SJSA1 (cell line): ENCODE measurements around the gene OLFML2A. TPM values are rescaled to one million over a fixed set of nuclear protein-coding genes. Genes with fewer than 3 reads are reported as not detected.

ENCODE experiments used
- DNase-seq, 2 experiments: peaks; one replicate each; pipeline ENCODE4 v3.0.0-alpha.2; 2015 to 2020; ENCODE audit warnings: low spot score in 2 of 2, low read depth in 1 of 2
- H3K27ac ChIP-seq: fragments of 250-450 bp; sonication (Bioruptor Pico); 2 replicates; pipeline ENCODE4 v1.5.1; 2020; ENCODE audit warnings: mild to moderate bottlenecking, moderate library complexity
- H3K27me3 ChIP-seq: fragments of 250-450 bp; sonication (Bioruptor Pico); replicated peaks from 2 replicates; pipeline ENCODE4 v1.5.1; 2020; ENCODE audit warnings: mild to moderate bottlenecking, moderate library complexity
- H3K36me3 ChIP-seq: fragments of 250-450 bp; sonication (Bioruptor Pico); 2 replicates; pipeline ENCODE4 v1.5.1; 2020; ENCODE audit warnings: mild to moderate bottlenecking
- H3K4me1 ChIP-seq: fragments of 250-450 bp; sonication (Bioruptor Pico); replicated peaks from 2 replicates; pipeline ENCODE4 v1.6.1; 2021; ENCODE audit warnings: mild to moderate bottlenecking
- H3K4me3 ChIP-seq: fragments of 250-450 bp; sonication (Bioruptor Pico); 2 replicates; pipeline ENCODE4 v1.5.1; 2020; ENCODE audit warnings: mild to moderate bottlenecking
- H3K9me3 ChIP-seq: fragments of 250-450 bp; sonication (Bioruptor Pico); replicated peaks from 2 replicates; pipeline ENCODE4 v1.5.1; 2020; ENCODE audit warnings: mild to moderate bottlenecking
- total RNA-seq: library from RNA; depleted of rRNA; stranded (reverse); fragments of >200 nt; shearing (Covaris generic); gene quantifications from 2 replicates; pipeline ENCODE4 v1.2.3, GENCODE V29; 2014

The OLFML2A gene
- total RNA-seq, 1 experiment from 2014 or later: 5.0 TPM

DNA sequence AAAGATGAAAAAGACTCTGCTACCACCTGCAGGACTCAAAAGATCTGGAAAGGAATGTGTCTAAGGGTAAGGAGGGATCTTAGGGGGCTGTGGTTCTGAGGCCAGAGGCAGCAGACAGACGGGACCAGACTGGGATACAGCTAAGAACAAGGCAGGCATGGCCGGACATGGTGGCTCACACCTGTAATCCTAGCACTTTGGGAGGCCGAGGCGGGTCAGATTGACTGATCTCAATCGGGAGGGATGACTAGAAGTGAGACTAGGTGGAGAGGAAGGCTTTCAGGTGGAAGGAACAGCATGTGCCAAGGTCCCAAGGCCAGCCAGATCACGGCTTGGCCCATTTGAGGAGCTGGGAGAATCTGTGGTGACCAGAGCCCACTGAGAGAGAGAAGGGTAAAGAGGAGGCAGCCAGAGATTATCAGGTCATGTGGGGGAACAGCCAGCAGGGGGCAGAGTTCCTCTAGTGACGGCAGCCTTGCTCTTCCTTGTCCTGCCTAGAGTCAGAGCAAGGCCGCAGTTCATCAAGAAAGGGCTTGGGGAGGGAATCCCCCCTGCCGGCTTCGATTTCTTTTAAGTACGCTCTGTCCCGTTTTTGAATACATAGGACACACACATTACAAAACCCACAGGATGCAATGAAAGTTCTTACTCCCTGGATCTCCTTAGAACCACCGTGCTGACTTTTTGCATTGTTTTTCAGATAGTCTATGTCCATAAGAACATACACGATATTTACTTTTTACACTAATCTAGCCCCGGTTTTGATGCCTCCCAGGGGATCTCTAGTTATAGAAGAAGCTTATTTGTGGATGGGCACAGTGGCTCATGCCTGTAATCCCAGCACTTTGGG is 2.6 kb upstream of the OLFML2A start:
- Histone ChIP-seq H3K27me3 (peaks cover 9% of the 10 kb centered on the region), H3K27ac (no peak overlapping the region), H3K4me1 (peaks cover 31% of the 10 kb centered on the region), H3K4me3 (no peak overlapping the region), H3K9me3 (0 out of 2 replicates have a peak, but pooled peaks cover 3% of the 10 kb centered on the region), H3K36me3 (no peaks in the 10 kb centered on the region)
- DNase-seq: peak; percentile 76

GRCh38 chr9:124776618-124776953 is 347 bp upstream of the OLFML2A start:
- no peak for DNase-seq
- Histone ChIP-seq H3K27ac (no peak overlapping the region), H3K4me1 (peaks cover 32% of the 10 kb centered on the region), H3K9me3 (0 out of 2 replicates have a peak, but pooled peaks cover 3% of the 10 kb centered on the region), H3K4me3 (peak overlapping the region; percentile 51), H3K36me3 (no peaks in the 10 kb centered on the region), H3K27me3 (no peaks in the 10 kb centered on the region; the same call in 1 of the 2 replicates)

DNA sequence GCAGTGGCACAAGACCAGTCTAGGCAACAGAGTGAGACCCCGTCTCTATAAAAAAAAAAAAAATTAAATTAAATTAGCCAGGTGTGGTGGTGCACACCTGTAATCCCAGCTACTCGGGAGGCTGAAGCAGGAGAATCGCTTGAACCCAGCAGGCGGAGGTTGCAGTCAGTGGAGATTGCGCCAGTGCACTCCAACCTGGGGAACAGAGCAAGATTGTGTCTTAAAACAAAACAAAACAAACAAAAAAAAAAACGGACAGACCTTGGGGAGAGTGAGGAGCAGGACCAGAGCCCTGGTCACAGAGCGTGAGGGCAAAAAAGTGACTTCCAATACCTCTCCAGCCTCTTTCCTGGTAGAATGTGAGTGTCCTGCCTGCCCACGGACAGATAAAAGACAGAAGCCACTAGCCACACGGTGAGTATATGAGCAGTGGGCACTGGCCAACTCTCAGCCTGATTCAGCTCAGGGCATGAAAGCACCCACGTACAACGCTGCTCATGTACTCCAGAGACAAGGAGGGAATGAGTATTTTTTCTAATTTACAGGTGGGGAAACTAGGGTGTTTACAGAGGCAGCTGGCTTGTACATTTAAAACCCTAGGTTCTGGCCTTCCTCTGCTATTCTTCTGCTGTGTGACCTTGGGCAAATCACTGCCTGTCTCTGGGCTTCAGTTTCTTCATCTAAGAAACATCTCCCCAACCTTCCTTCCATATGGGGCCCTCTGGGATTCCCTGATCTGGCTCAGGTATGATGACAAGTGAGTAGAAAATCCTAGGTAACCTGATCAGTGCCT is 1.8 kb downstream of the OLFML2A start:
- Histone ChIP-seq H3K4me1 (peaks cover 32% of the 10 kb centered on the region), H3K36me3 (no peaks in the 10 kb centered on the region), H3K9me3 (0 out of 2 replicates have a peak, but pooled peaks cover 3% of the 10 kb centered on the region), H3K4me3 (no peak overlapping the region), H3K27ac (no peak overlapping the region), H3K27me3 (no peaks in the 10 kb centered on the region; the same call in 1 of the 2 replicates)
- DNase-seq: no peak

GRCh38 chr9:124779368-124780059 is 2.6 kb downstream of the OLFML2A start:
- DNase-seq: peak; percentile 84 to 93
- Histone ChIP-seq H3K9me3 (0 out of 2 replicates have a peak, but pooled peaks cover 3% of the 10 kb centered on the region), H3K27me3 (no peaks in the 10 kb centered on the region; the same call in 1 of the 2 replicates), H3K36me3 (no peaks in the 10 kb centered on the region), H3K27ac (peak overlapping the region; percentile 31; the same call in 1 of the 2 replicates), H3K4me1 (peaks cover 32% of the 10 kb centered on the region), H3K4me3 (no peak overlapping the region)

DNA sequence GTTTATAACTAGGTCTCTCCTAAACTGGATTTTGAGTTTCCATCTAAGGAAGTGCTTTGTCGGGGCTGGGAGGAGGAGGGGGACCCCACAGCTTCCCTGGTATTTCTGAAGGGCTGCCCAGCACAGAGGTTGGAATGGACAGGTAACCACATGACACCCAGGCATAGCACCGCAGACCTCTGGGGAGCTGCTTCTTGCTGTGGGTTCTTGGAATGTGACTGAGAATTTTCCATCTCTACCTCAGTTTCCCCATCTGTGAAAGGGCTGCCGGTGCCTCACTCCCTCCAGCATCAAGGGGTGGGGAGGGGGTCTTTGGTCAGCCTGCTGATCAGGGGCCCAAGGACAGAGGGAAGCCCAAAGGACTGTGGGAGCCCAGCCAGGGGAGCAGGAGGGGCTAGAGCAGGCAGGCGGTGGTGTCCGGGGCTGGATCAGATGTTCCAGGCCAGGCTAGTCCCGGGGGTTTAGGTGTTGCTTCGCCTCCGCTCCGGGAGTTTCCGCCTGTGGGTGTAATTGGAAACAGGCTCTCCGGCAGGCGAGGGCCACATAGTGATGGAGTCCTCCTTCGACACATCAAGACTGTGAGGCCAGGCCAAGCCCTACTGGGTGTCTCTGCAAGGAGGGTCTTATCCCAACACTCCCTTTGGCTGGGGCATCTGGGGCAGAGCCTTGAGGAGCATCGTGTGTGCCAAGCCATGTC is 3.3 kb downstream of the OLFML2A start:
- Histone ChIP-seq H3K4me3 (no peak overlapping the region), H3K36me3 (no peaks in the 10 kb centered on the region), H3K27ac (peak overlapping the region; percentile 31; the same call in 1 of the 2 replicates), H3K4me1 (peaks cover 32% of the 10 kb centered on the region), H3K9me3 (0 out of 2 replicates have a peak, but pooled peaks cover 3% of the 10 kb centered on the region), H3K27me3 (no peaks in the 10 kb centered on the region; the same call in 1 of the 2 replicates)
- DNase-seq: no peak

GRCh38 chr9:124780757-124781151 is 3.8 kb downstream of the OLFML2A start:
- H3K36me3 ChIP-seq: no peaks in the 10 kb centered on the region
- no peak for DNase-seq
- H3K4me1 ChIP-seq: peaks cover 32% of the 10 kb centered on the region
- 0 out of 2 replicates have a peak, but pooled peaks cover 3% of the 10 kb centered on the region for H3K9me3 ChIP-seq
- no peaks in the 10 kb centered on the region; the same call in 1 of the 2 replicates for H3K27me3 ChIP-seq
- H3K27ac ChIP-seq: no peak overlapping the region
- H3K4me3 ChIP-seq: no peak overlapping the region

DNA sequence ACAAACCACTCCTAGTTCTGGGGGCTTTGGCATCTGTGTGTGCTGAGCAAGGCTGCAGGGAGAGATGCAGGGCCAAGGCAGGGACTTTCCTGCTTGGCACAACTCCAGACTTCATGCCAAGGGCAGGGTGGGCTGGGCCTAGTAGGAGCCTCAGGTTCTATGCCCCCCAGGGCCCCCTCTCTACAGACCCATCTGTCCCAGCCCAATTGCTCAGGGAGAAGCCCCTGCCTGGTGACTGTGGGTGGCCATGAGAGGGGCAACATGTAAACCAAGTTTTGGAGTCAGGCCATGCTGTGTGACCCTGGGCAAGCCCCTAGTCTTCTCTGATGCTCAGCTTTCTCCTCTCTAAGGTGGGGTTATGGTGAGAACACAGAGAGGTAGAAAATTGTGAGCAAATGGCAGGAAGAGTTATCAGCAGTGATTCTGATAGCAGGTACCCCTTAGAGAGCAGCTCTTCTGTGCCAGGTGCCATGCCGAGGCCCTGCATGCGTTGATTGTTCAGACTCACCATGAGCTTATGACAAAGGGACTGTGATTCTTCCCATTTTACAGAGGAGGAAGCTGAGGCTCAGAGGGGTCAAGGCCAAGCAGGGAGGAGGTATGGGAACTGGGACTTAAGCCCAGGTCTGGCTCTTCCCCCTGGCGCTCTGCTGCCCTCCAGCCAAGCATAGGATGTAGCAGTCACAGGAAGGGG is 5.2 kb downstream of the OLFML2A start:
- Histone ChIP-seq H3K4me3 (no peak overlapping the region), H3K27me3 (no peaks in the 10 kb centered on the region; the same call in 1 of the 2 replicates), H3K36me3 (no peaks in the 10 kb centered on the region), H3K9me3 (0 out of 2 replicates have a peak, but pooled peaks cover 1% of the 10 kb centered on the region), H3K4me1 (peaks cover 26% of the 10 kb centered on the region), H3K27ac (no peak overlapping the region)
- peak in 1 of 2 experiments; percentile 32 for DNase-seq

- Histone ChIP-seq H3K9me3 (no peaks in the 10 kb centered on the region), H3K27ac (no peak overlapping the region), H3K36me3 (no peaks in the 10 kb centered on the region), H3K27me3 (no peaks in the 10 kb centered on the region), H3K4me3 (no peak overlapping the region), H3K4me1 (peaks cover 19% of the 10 kb centered on the region)
- DNase-seq: peak in 1 of 2 experiments; percentile 28
These were observed 6.0 kb downstream of the OLFML2A start for GRCh38 chr9:124782661-124783574.

DNA sequence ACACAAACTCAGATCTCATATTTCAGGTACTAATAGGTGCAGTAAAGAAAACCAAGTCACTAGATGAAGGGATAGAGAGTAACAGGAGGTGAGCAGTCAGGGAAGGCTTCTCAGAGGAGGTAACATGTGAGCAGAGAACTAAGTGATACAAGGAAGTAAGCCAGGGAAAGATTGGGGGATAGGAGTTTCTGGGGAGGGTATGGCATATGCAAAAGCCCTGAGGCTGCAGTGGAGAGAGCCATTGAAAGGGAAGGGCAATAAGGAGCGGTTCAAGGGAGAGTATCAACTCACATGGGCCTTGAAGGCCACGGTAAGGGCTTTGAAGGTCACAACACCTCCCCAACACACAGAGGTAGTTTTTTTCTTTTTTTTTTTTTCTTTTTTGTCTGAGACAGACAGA is 6.9 kb downstream of the OLFML2A start:
- no peaks in the 10 kb centered on the region for H3K27me3 ChIP-seq
- no peak overlapping the region for H3K27ac ChIP-seq
- no peaks in the 10 kb centered on the region for H3K9me3 ChIP-seq
- H3K4me1 ChIP-seq: peaks cover 15% of the 10 kb centered on the region
- H3K4me3 ChIP-seq: no peak overlapping the region
- peak in 1 of 2 experiments; percentile 8 for DNase-seq
- H3K36me3 ChIP-seq: no peaks in the 10 kb centered on the region

- Histone ChIP-seq H3K9me3 (no peaks in the 10 kb centered on the region), H3K4me1 (peaks cover 9% of the 10 kb centered on the region), H3K27me3 (no peaks in the 10 kb centered on the region), H3K27ac (no peak overlapping the region), H3K36me3 (no peaks in the 10 kb centered on the region), H3K4me3 (no peak overlapping the region)
- DNase-seq: no peak
These were observed 7.6 kb downstream of the OLFML2A start for GRCh38 chr9:124784509-124784908.

GRCh38 chr9:124786881-124787573 is 10.1 kb downstream of the OLFML2A start:
- H3K27ac ChIP-seq: no peak overlapping the region
- no peaks in the 10 kb centered on the region for H3K27me3 ChIP-seq
- H3K4me3 ChIP-seq: no peak overlapping the region
- H3K36me3 ChIP-seq: no peaks in the 10 kb centered on the region
- H3K4me1 ChIP-seq: no peaks in the 10 kb centered on the region
- DNase-seq: peak in 1 of 2 experiments; percentile 32
- no peaks in the 10 kb centered on the region for H3K9me3 ChIP-seq
